Breast epithelium (tissue), 3 donors: ENCODE data around the gene E2F4.

Experiments used
- CTCF ChIP-seq, 3 donors: fragments of 450-650 bp; IDR thresholded peaks; one replicate each; pipeline ENCODE4 v1.5.1; 2016 to 2017; ENCODE audit warnings: antibody characterized with exemption in 3 of 3, mild to moderate bottlenecking in 3 of 3, moderate library complexity in 3 of 3
- POLR2A ChIP-seq: fragments of 450-650 bp; IDR thresholded peaks from one replicate; pipeline ENCODE4 v1.6.1; 2016; ENCODE audit warnings: antibody characterized with exemption, mild to moderate bottlenecking, moderate library complexity
- POLR2AphosphoS5 ChIP-seq, 3 donors: sonication (generic); formaldehyde crosslinking; IDR thresholded peaks; one replicate each; pipeline ENCODE4 v1.6.1; 2017; ENCODE audit warnings: antibody characterized with exemption in 3 of 3

GRCh38 chr16:67144943-67145342, 47.0 kb upstream of the E2F4 start:
- TF ChIP-seq CTCF (IDR thresholded peaks at IDR 0.05) (no peak), POLR2AphosphoS5 (IDR thresholded peaks at IDR 0.05) (no peak), POLR2A (no peak)
